GM04504 (cell line): ENCODE results near the gene NCF2.

Source experiments
- DNase-seq: peaks from one replicate; pipeline ENCODE4 v3.0.0-alpha.2; 2012; ENCODE audit warnings: low read depth

The NCF2 gene

DNA sequence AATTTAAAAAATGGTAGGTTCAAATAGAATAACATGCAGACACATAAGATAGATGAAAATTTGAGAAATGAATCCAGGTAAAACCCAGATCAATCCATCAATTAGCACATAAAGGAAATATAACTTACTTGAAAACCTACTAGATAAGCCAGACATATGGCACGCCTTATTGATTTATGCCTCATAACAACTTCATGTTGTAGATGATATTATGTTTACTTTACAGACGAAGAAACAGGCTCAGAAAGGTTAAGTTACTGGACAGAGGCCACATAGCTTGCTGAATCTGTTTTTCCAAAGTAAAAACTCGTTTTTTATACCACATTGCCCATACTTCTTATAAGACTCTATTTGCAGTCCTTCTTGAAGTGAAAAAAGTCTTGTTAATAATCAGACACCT is 22.1 kb upstream of the NCF2 start:
- no peak for DNase-seq

DNA sequence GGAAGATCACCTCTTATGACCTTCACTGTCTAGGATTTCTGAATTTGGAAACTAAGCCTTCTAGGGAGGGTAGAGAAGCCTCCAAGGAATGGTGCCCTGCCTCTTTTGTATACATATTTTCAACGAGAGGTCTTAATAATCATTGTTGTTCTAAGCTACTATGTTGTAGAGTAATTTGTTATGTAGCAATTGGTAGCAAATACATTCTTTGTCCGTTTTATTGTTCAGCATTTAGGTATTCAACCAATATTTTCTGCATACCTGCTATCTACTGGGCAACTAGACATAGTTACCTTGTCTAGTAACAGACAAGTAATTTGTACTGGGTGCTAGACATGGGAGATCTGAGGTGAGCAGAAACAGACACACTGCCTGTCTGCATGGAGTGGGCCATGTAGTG is 20.8 kb upstream of the NCF2 start:
- no peak for DNase-seq

DNA sequence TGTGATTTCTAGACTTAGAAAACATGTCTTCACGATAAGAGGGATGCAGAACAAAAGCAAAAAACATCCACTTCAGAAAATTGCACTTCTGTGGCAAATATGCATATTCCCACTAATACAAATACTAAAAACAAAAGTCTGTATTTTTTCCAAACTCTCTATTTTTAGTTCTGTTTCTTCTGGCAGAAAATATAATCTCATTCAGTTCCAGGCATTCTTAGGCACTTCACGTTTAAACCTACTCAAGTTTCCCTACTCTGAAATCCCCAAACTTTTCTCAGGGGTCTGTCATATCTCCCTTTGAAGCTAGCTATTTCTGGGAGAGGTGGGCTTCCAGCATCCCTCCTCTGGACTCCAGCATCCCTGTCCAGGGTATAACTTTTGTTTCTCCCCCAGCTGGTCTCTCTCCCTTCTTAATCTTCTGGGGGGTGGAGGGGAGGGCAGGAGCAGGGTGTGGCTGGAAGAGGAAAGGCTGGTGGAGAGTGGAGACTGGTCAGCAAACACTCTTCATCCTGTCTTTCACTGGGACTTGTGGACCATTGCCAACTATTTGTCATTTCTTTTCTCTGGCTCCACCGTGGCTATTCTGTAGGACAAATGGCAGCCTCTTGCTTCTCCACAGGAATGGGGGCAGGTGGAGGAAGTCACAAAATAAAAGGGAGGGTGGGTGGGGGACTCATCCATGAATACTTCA is 19.6 kb upstream of the NCF2 start:
- DNase-seq, result no peak

DNA sequence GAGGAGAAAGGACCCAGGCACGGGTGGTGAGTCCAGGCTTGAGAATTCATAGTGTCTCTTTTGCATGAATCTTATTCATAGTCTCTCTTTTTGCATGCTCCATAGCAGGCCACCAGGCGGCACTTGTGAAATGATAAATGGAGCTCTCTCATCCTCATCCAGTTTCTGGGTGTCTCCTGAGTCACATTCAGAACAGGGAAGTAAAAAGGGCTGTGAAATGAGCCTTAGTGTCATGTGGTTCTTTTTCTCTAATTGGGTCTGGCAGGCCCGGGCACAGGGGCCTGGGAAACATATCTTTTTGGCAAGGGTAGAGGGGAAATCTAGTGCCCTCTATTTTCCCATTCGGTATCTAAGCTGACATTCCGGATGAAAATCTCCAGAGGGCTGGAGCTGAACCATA is 19.1 kb upstream of the NCF2 start:
- peak; percentile 77 for DNase-seq

DNA sequence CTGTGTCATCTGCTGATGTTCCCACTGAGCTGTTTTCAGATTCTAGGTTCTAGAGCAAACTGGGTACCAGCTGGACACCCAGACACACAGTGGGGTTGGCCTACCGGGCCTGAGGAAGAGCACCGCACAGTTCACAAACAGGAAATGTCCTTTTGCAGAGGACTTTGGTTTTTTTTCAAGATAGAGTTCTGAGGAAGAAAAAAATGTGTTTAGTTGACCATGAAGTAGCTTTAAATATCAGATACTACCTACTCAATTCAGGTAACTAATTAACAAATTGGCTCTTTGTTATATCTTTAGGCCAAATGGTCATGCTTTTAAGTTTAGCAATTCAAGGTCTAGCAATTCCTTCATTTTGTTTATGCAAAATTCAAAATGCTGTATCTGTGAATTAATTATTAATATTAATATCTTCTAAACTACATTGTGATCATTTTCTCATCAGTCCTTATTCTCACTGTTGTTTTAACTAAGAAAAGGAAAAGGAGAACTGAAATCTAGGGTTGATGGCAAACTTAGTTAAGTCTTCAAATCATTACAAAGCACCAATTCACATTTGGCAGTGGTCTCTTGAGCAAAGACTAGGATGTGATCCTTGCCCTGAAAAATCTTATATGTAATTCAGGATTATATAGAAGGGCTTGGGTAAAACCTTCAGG is 17.2 kb upstream of the NCF2 start:
- DNase-seq, result no peak

DNA sequence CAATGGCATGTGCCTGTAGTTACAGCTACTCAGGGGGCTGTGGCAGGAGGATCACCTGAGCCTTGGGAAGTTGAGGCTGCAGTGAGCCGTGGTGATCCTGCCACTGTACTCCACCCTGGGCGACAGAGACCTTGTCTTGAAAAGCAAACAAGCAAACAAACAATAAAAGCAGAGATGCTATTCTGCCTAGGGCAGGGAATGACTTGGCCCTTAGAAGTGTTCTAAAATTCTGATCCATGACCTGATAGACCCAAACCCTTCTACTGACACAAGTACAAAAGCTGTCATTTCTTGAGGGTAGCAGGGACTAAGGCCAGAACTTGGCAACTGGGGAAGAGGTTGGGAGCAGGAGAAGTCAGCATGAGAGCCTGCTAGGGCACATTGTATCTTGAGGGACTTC is 15.6 kb upstream of the NCF2 start:
- DNase-seq, result no peak

DNA sequence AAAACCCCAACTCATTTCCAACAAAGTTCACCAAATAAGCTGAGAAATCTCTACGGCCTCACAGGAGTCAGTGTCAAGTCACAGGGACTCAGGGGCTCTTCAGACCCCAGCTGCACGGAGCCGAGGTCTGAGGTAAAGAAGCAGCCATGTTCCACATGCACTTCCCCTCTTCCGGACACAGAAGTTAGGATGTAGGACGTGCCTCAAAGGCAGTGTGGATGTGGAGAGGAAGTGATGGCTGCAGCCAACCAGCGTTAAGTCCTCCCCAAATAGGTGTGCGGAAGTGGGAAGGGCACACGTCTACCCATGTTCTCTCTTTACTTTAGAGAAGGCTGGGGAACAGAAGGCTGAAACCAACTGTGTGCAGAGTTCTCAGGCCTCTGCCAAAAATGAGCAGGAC is 14.6 kb upstream of the NCF2 start:
- no peak for DNase-seq

DNA sequence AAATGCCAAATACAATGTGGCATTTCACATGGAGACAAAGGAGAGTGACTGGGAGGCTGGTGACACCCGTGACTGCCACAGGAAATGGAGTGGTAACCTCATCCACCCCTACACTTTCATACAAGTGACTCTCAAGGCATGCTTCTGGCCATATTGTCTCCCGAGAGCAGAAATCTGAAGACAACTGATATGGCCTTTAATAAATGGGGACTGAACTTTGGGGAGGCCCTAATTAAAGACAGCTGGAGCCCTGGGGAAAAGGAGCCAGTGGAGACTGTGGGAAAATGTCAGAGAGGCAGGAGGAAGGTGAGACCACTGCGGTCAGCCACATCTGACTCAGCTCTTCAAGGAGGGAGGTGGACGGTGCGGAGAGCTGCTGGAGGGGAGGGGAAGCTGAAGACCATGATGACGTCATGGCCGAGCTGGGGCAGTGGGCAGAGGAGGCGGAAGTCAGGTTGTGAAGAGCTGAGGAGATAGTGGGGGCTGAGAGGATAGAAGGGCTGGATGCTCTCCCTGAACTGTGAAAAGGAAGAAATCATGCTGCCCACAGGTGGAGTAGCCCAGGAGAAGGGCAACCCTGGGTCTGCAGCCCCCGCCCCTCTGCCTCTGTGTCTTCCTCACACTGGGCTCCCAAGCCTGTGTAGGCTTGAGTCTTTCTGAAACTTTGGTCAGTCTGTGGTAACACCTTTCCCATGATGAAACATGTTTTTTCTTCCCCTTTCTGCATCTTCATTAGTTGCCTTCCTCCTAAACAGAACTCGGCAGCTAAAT is 14.0 kb upstream of the NCF2 start:
- peak; percentile 72 for DNase-seq

DNA sequence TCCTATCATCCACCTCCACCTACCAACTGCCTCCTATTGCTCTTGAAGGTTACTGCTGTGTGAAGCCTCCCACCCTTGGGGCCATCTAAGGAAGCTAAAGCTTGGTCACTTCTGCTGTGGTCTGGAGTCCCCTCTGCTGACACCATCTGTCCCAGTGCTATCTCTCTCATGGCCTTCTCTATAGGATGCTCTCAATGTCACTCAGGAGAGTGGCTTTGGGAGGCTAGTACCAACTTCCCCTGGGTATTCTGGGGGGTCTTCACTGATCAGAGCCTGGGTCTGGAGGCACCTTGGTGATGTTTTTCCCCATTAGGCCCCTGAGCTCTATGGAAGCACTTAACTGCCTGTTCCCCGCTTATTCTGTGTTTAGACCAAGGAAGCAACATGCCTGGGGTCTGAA is 12.3 kb upstream of the NCF2 start:
- DNase-seq, result no peak

DNA sequence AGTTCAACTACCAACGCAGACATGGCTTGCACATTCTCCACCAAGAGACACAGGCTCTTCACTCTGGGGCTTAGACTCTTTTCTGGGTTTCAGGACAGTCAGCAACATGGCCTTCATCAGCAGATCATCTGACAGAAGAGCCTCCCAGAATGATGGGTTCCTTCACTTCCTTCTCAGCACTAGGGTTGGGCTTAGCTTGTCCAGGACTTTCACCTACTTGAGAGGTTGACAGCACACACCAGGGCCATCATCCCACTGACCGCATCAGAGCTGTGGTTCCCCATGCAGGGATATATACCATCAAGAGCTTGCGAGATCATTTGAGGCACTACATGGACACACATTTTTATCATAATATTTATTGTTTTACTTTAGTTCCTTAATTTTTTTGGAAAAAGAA is 10.4 kb upstream of the NCF2 start:
- no peak for DNase-seq

DNA sequence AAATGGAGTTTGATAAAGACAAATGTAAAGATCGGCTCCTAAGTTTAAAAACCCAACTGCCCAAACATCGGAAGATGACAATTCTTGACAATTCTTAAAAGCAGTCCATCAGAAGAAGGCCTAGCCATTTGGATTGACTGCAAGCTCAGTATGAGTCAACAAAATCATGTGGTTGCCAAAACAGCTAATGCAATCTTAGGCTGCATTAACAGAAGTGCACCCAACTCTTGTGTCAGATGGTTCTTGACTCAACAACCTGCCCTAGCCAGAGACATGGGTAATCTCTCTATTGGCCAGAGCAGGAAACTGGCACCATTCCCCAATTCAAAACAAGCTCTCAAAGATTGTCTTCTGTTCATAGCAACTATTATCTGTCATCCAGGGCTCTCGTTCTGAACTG is 9.9 kb upstream of the NCF2 start:
- DNase-seq, result peak; percentile 67

DNA sequence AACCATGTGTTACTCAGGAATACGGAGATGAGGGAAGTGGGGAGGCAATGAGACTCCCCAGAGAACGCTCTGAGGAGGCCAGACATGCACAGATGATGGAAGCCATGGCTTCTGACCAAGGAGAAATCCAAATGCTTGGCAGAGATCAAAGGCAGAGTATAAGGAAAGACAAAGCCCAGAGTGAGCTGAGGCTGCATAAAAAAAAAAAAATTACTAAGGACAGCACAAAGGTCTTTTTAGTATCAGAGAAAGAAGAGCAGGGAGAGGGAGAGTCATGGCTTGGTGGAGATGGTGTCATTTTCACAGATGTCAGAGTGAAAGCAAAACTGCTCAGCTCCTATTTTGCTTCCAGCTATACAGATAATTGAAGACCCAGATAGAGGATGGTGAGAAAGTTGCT is 8.1 kb upstream of the NCF2 start:
- DNase-seq, result no peak

DNA sequence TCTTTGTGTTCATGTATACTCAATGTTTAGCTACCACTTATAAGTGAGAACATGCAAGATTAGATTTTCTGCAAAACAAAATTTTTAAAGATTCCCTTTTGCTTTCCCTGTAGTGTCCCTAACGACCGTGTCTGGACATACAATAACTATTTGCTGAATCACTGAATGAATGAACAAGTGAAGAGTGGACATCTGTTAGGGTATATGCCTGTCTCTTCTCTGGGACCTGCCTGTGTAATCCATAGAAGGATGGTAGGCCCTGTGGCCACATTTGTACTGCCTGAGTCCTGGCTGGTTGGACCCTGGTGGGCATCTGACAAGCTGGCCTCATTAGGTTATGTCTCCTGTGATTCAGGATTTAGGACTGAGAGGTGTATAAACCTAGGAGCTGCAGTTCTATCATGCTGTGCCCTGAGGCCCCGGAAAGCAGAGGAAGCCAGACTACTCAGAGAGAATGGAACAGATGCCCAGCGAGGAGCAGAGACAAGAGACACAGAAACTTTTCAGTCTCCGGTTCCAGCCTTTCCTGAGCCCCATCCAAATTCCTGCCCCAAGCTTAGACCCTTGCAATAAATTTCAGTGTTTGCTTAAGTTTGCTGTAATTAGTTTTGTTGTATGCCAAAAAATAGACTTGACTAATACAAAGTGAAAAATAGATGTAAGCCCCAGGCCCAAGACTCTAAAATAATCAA is 7.5 kb upstream of the NCF2 start:
- no peak for DNase-seq

DNA sequence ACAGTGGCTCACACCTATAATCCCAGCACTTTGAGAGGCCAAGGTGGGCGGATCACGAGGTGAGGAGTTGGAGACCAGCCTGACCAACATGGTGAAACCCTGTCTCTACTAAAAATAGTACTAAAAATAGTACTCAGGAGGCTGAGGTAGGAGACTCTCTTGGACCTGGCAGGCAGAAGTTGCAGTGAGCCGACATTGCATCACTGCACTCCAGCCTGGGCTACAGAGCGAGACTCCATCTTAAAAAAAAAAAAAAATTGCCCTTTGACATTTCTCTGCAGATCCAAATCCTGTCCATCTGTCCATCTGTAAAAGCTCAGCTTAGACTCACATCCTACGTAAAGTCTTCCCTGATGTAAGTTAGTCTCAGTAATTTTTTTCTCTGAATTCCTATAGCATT is 6.2 kb upstream of the NCF2 start:
- no peak for DNase-seq

DNA sequence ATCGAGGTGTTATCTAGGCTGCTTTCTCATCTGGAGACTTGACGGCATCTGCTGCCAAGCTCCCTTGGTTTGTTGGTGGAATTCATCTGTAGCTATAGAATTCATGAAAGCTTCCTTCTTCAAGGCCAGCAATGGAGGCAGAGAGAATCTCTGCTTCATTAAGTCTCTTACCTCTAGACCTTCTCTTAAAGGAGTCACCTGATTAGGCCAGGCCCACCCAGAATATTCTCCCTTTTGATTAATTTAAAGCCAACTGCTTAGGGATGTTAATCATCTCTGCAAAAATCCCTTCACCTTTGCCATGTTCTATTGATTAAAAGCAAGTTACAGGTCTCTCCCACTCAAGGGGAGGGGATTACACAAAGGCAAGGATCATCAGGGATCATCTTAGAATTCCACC is 5.3 kb upstream of the NCF2 start:
- no peak for DNase-seq

DNA sequence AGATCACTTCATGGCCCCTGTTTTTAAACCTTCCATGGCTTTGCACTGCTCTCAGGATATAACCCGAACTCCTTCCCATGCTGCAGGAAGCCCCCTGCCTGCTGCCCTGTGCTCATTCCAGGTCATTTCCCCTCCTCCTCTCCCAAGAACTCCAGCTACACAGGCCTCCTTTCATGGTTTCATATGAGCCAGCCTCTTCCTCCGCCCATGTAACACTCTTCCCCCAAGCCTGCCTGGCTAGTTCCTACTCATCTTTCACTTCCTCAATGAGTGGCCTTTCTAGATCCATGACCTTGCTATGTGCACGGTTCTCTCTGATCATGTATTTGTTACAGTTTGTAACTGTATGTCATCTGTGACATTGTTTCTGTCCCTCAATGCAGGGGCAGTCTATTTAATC is 3.1 kb upstream of the NCF2 start:
- DNase-seq, result no peak

DNA sequence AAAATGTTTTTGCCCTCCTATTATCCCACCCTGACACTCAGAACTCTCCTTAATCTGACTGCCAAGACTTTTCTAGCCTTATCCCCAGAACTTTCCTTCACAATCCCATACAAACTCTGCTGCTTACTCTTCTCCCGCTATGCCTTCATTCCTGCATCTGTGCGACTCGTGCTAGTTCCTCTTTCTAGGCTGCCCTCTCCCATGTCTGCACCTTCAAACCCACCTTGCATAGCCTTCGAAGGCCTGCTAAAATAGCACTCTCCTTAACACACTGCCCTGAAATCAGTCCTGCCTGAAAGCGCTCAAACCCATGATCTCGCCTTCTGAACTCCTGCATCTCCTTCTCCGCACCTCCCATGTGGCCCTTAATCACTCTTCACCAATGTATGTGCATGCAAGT is 2.5 kb upstream of the NCF2 start:
- DNase-seq, result no peak

DNA sequence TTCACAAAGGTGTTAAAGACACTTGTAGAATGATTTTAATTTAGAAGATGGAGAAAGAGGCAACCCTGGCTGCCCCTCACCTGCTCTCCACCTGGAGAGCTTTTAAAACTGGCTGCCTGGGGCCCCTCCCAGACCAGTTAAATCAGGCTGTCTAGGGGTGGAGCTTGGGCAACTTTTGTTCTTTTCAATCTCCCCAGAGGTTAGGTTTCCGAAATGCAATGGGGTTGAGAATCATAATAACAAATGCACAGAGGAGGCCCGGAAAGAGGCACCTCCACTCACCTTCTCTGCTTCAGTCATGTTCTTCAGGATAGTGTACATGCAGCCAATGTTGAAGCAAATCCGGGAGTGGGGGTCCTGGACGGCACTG is 400 bp downstream of the NCF2 start:
- DNase-seq, result no peak

DNA sequence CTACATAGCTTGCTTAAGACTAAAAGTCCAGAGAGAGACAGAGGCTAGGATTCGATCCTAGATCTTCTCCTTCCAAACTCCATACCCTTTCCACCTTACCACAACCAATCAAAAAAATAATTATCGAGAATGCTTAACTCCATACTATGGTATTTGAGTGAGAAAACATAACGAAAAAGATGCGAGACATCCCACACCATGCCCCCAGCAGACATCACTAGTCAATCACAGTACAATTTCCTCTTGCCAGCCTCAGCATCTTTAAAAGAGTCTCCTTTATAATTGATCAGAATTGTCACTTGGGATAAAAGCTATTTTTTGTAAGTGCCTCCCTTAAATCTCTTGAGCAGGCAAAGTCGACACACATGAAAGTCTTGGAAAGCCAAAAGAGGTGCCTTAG is 875 bp downstream of the NCF2 start:
- DNase-seq, result no peak

DNA sequence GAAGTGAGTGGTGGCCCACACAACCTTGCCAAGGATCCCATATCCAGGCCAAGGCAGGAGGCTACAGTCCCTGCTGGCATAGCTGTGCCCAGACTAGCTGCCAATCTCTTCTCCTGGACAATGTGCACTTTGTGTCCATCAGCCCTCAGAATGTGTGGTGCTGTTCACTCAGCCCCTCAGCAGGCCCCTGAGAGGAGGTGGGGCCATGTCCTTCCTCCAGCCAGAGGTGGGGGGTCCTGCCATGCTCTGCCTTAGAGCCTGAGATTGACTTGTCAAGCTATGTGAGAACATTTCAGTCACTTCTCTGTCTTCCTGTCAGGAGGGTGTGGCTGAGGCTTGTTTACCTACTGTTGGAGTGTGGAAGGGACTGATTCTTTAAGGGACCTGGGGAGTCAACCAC is 1.4 kb downstream of the NCF2 start:
- no peak for DNase-seq

DNA sequence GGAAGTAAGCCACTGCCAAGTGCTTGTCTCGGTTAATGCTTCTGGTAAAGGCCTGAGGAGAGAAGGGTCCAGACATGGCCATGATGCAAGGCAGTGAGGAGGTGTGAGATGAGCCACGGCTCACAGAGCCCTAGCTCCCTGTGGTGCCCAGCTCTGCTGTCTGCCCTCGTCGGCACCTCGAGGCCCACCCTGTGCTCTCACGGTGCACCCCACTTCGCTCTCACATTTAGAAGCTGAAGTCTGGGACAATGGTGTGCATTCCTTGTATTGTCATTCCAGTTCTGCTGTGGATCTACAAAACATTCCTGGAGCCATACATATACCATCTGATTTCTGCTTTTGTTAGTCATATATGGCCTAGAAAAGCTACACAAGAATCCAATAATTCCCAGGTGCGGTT is 3.3 kb downstream of the NCF2 start:
- DNase-seq, result no peak

DNA sequence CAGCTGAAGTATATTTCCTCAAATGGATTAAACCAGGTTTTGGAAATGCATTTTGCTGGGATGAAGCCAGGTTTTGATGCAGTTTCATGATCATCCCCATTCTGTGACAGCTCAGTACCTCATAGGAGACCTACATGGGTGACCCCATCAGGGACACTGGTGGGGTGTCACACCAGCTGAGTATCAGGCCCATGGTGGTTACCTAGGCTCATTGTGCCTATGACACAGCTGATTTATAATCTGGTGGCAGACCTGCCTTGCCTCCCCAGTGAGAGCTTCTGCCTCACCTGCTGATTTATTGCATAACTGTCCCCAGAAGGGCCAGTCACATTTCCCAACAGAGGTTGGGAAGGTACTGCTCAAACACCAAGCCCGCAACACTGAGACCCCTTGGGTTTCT is 3.8 kb downstream of the NCF2 start:
- no peak for DNase-seq

DNA sequence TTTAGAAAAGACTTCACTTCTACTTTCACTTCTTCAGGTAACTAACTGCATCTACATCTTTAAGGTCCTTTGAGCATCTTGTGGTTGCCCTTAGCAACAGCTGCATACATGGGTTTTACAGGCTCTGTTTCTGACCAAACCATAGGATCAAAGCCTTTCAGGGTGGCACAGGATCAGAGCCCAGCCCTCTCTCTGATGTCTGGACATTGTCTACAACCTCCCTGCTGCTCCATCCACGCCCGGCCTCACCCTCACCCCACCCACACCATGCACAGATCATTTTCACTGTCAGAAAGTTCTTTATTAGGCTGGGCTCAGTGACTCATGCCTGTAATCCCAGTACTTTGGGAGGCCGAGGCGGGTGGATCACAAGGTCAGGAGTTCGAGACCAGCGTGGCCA is 5.2 kb downstream of the NCF2 start:
- no peak for DNase-seq
